IMR-90 (cell line): ENCODE results near the gene OSBPL8. TPM values are rescaled to one million over a fixed set of nuclear protein-coding genes. Genes with fewer than 3 reads are reported as not detected.
A peak's percentile ranks its signal among the peaks of the same experiment; 100 is the strongest.

ENCODE experiments used
- ATAC-seq: fragments of 200-7000 bp; cut with Tn5 transposase; 2 replicates; pipeline ENCODE4 v1.9.1; 2020; ENCODE audit warnings: low read depth, mild to moderate bottlenecking, moderate library complexity
- BruUV-seq: library from RNA; stranded (reverse); fragments of 400-500 nt; replicated peaks from 2 replicates; lab custom pipeline; 2021; lab: Mats Ljungman, UMichigan
- CTCF ChIA-PET: fragments of 300-600 bp; formaldehyde crosslinking; extraction: SDS; loops from one replicate; lab custom pipeline; 2021; ENCODE audit warnings: antibody characterized with exemption; lab: Yijun Ruan, JAX
- POLR2A ChIA-PET: fragments of 300-600 bp; sonication (Branson Sonifier 250); formaldehyde crosslinking; loops from one replicate; lab custom pipeline; 2022; ENCODE audit warnings: antibody characterized with exemption; ENCODE audit not compliant: unreplicated experiment; lab: Charles Lee
- DNase-seq: peaks from one replicate; pipeline ENCODE4 v3.0.0; 2013
- H2AFZ ChIP-seq: replicated peaks from 2 replicates; pipeline ENCODE3; 2013; ENCODE audit warnings: low read length, mild to moderate bottlenecking; ENCODE audit not compliant: poor library complexity
- H2AK5ac ChIP-seq: 2 replicates; pipeline ENCODE4 v1.6.1; 2013; ENCODE audit warnings: low read depth, low read length, inconsistent platforms
- H2AK9ac ChIP-seq: replicated peaks from 2 replicates; pipeline ENCODE3; 2013; ENCODE audit warnings: mild to moderate bottlenecking, low read depth, low read length, moderate library complexity; ENCODE audit not compliant: poor library complexity
- H2BK120ac ChIP-seq: 2 replicates; pipeline ENCODE4 v1.6.1; 2013; ENCODE audit warnings: low read depth, low read length, inconsistent platforms
- H2BK15ac ChIP-seq: 3 replicates; pipeline ENCODE4 v1.6.1; 2013; ENCODE audit warnings: low read depth, low read length, inconsistent platforms
- H2BK20ac ChIP-seq: 2 replicates; pipeline ENCODE4 v1.6.1; 2013; ENCODE audit warnings: low read depth, mild to moderate bottlenecking, inconsistent platforms, low read length, moderate library complexity
- H2BK5ac ChIP-seq: 2 replicates; pipeline ENCODE4 v1.6.1; 2013; ENCODE audit warnings: mild to moderate bottlenecking, low read depth, low read length, inconsistent platforms; ENCODE audit not compliant: poor library complexity, severe bottlenecking
- H3K14ac ChIP-seq: replicated peaks from 2 replicates; pipeline ENCODE4 v1.6.1; 2013; ENCODE audit warnings: low read depth, low read length, inconsistent platforms
- H3K18ac ChIP-seq: 2 replicates; pipeline ENCODE4 v1.6.1; 2013; ENCODE audit warnings: low read depth, low read length, control low read depth
- H3K23ac ChIP-seq: 2 replicates; pipeline ENCODE4 v1.6.1; 2013; ENCODE audit warnings: low read depth, low read length, inconsistent platforms
- H3K27ac ChIP-seq: 2 replicates; pipeline ENCODE4 v1.5.1; 2013; ENCODE audit warnings: mild to moderate bottlenecking, control low read depth, low read length; ENCODE audit not compliant: insufficient read depth
- H3K27me3 ChIP-seq: 2 replicates; pipeline ENCODE4 v1.6.1; 2013; ENCODE audit warnings: low read length; ENCODE audit not compliant: control insufficient read depth, insufficient read depth
- H3K36me3 ChIP-seq: 2 replicates; pipeline ENCODE4 v1.6.1; 2013; ENCODE audit warnings: low read length, mixed read lengths; ENCODE audit not compliant: control insufficient read depth, insufficient read depth
- H3K4ac ChIP-seq: 2 replicates; pipeline ENCODE4 v1.6.1; 2013; ENCODE audit warnings: low read depth, low read length, inconsistent platforms
- H3K4me1 ChIP-seq: 2 replicates; pipeline ENCODE4 v1.6.1; 2013; ENCODE audit warnings: low read length, mixed read lengths; ENCODE audit not compliant: control insufficient read depth, insufficient read depth
- H3K4me2 ChIP-seq: 2 replicates; pipeline ENCODE4 v1.6.1; 2013; ENCODE audit warnings: low read depth, mild to moderate bottlenecking, control low read depth, low read length, moderate library complexity
- H3K4me3 ChIP-seq: 2 replicates; pipeline ENCODE4 v1.5.1; 2013; ENCODE audit warnings: low read depth, mild to moderate bottlenecking, control low read depth, low read length, moderate library complexity; ENCODE audit not compliant: insufficient read depth
- H3K56ac ChIP-seq: 2 replicates; pipeline ENCODE4 v1.6.1; 2013; ENCODE audit warnings: low read length, inconsistent platforms; ENCODE audit not compliant: insufficient read depth; ENCODE audit errors: extremely low read depth
- H3K79me1 ChIP-seq, 2 experiments: 2 replicates each; pipeline ENCODE4 v1.6.1; 2013; ENCODE audit warnings: low read length in 2 of 2, inconsistent platforms in 1 of 2, low read depth in 1 of 2
- H3K9ac ChIP-seq: 2 replicates; pipeline ENCODE4 v1.6.1; 2013; ENCODE audit warnings: low read depth, low read length, control low read depth
- H3K9me1 ChIP-seq: 2 replicates; pipeline ENCODE4 v1.6.1; 2013; ENCODE audit warnings: low read length, inconsistent platforms; ENCODE audit not compliant: insufficient read depth
- H3K9me3 ChIP-seq: 2 replicates; pipeline ENCODE4 v1.6.1; 2013; ENCODE audit warnings: low read length; ENCODE audit not compliant: control insufficient read depth, insufficient read depth
- H4K20me1 ChIP-seq: 2 replicates; pipeline ENCODE4 v1.6.1; 2013; ENCODE audit warnings: low read length, inconsistent platforms; ENCODE audit not compliant: insufficient read depth
- H4K5ac ChIP-seq: 2 replicates; pipeline ENCODE4 v1.6.1; 2013; ENCODE audit warnings: mild to moderate bottlenecking, low read depth, low read length, control low read depth
- H4K8ac ChIP-seq, 2 experiments: 2 replicates each; pipeline ENCODE4 v1.6.1; 2013; ENCODE audit warnings: low read depth in 2 of 2, low read length in 2 of 2, control low read depth in 1 of 2, inconsistent platforms in 1 of 2
- H4K91ac ChIP-seq: 2 replicates; pipeline ENCODE4 v1.6.1; 2013; ENCODE audit warnings: low read depth, low read length, inconsistent platforms; ENCODE audit not compliant: insufficient read depth
- MAFK ChIP-seq: IDR thresholded peaks from 2 replicates; pipeline ENCODE4 v1.6.1; 2012; ENCODE audit warnings: low read depth, low read length, improper control_type of control experiment
- SMC3 ChIP-seq: fragments of 150-350 bp; IDR thresholded peaks from 2 replicates; pipeline ENCODE4 v1.6.1; 2016; ENCODE audit warnings: low read depth, mild to moderate bottlenecking, antibody characterized with exemption, low read length, moderate library complexity
- dilution Hi-C: fragments of 300-500 bp; cut with HindIII; formaldehyde crosslinking; loops from one replicate; pipeline ENCODE4 v1.14.3; 2018; ENCODE audit warnings: low sequenced_read_pairs; ENCODE audit not compliant: unreplicated experiment
- in situ Hi-C: fragments of 300-500 bp; cut with MboI; formaldehyde crosslinking; loops from 3 replicates; pipeline ENCODE4 v1.14.3; 2019; ENCODE audit warnings: low sequenced_read_pairs, inconsistent platforms, mixed read lengths
- intact Hi-C: fragments of 100-400 bp; cut with micrococcal nuclease; formaldehyde crosslinking; loops from 2 replicates; pipeline ENCODE4 v1.10.0; 2022
- polyA plus RNA-seq, 3 experiments: library from polyadenylated mRNA; depleted of rRNA; stranded (reverse); fragments of >200 nt; gene quantifications; 2 replicates each; pipeline ENCODE4 v1.2.3, GENCODE V29; 2012; ENCODE audit warnings: low replicate concordance in 1 of 3
- total RNA-seq: library from RNA; depleted of rRNA; stranded (reverse); fragments of >200 nt; gene quantifications from 2 replicates; pipeline ENCODE4 v1.2.3, GENCODE V29; 2012
- TF ChIP-seq, protein P1 (sequence below): fragments of 150-350 bp; IDR thresholded peaks from 2 replicates; pipeline ENCODE4 v1.6.1; 2017; ENCODE audit warnings: mild to moderate bottlenecking, antibody characterized with exemption, low read length, low read depth

The OSBPL8 gene
- total and polyA plus RNA-seq, 2 of the 4 experiments (the other 2 are of a cell fraction) = 17.8 to 24.2 TPM

DNA sequence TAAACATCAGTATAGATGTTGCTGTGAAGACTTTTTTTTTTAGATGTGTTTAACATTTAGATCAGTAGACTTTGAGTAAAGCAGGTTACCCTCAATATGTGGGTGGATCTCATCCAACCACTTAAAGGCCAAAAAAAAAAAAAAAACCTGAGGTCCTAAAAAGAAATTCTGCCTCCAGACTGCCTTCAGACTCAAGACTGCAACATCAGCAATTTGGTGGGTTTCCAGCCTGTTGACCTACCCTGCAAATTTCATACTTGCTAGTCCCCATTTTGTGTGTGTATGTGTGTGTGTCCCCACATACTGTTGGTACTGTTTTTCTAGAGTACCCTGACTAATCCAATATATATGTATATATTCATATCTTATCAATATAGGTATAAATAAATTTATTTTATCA, 55.6 kb downstream of the OSBPL8 start:
- DNase-seq = no peak
- Histone ChIP-seq H3K36me3 (no peaks in the 10 kb centered on the region), H3K18ac (no peak overlapping the region), H3K23ac (no peak overlapping the region), H3K9me1 (peaks cover 12% of the 10 kb centered on the region), H3K4me1 (peaks cover 2% of the 10 kb centered on the region; the same call in 1 of the 2 replicates), H3K27me3 (no peaks in the 10 kb centered on the region), H3K9ac (no peak overlapping the region), H2BK15ac (no peak overlapping the region), H4K5ac (no peak overlapping the region), H2BK5ac (no peak overlapping the region), H3K79me1 (peaks cover 37 to 40% of the 10 kb centered on the region in 2 experiments), H4K20me1 (peaks cover 4% of the 10 kb centered on the region; the same call in 1 of the 2 replicates), H2BK20ac (no peak overlapping the region), H2AFZ (no peak overlapping the region), H3K56ac (no peak overlapping the region), H4K8ac (no peak overlapping the region), H2AK5ac (no peak overlapping the region), H3K27ac (no peak overlapping the region), H2BK120ac (no peak overlapping the region), H3K14ac (no peak overlapping the region), H3K9me3 (0 out of 2 replicates have a peak, but pooled peaks cover 2% of the 10 kb centered on the region), H4K91ac (no peak overlapping the region), H3K4me2 (no peak overlapping the region), H3K4ac (no peak overlapping the region), H2AK9ac (no peak overlapping the region), H3K4me3 (no peak overlapping the region)
- intact Hi-C loops (loop anchor here (2.0 kb wide), 1 partner anchor 39 kb away; no protein-coding TSS in a partner anchor), in situ Hi-C loops (no loop called here), dilution Hi-C loops (no loop called here)
- ChIA-PET POLR2A (interaction anchor here (0.6 kb wide), 1 partner anchor 38 kb away, joined by 3 read pairs; no protein-coding TSS in a partner anchor), CTCF (interaction anchor here (0.6 kb wide), 1 partner anchor 1072 kb away, joined by 3 read pairs; no protein-coding TSS in a partner anchor)
- no peak for ATAC-seq
- TF ChIP-seq MAFK (peak; percentile 84), SMC3 (no peak)
- TF ChIP-seq, protein P1, sequence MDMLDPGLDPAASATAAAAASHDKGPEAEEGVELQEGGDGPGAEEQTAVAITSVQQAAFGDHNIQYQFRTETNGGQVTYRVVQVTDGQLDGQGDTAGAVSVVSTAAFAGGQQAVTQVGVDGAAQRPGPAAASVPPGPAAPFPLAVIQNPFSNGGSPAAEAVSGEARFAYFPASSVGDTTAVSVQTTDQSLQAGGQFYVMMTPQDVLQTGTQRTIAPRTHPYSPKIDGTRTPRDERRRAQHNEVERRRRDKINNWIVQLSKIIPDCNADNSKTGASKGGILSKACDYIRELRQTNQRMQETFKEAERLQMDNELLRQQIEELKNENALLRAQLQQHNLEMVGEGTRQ = no peak
- BruUV-seq = no TSS peak
